ENCODE results near the gene MAML2. TPM values are rescaled to one million over a fixed set of nuclear protein-coding genes. Genes with fewer than 3 reads are reported as not detected.
A peak's percentile ranks its signal among the peaks of the same experiment; 100 is the strongest.

Gene MAML2
- total RNA-seq, 4 donors from 2014 or later = 19.0 to 36.4 (median 31.4) TPM

GRCh38 chr11:96160732-96161306 is 182.2 kb downstream of the MAML2 start:
- no peak overlapping the region for H3K4me3 ChIP-seq (replicated peaks in 1 of 3)
- H3K27me3 ChIP-seq = no peaks in the 10 kb centered on the region
- intact Hi-C loops (cut with DNase I) = no loop called here
- peaks cover 10 to 19% of the 10 kb centered on the region in 2 donors for H3K4me1 ChIP-seq
- no peak for DNase-seq
- WGBS, 2 donors = 78% methylated on average over 7 of the region's 7 CpGs
- TF ChIP-seq, protein P1, sequence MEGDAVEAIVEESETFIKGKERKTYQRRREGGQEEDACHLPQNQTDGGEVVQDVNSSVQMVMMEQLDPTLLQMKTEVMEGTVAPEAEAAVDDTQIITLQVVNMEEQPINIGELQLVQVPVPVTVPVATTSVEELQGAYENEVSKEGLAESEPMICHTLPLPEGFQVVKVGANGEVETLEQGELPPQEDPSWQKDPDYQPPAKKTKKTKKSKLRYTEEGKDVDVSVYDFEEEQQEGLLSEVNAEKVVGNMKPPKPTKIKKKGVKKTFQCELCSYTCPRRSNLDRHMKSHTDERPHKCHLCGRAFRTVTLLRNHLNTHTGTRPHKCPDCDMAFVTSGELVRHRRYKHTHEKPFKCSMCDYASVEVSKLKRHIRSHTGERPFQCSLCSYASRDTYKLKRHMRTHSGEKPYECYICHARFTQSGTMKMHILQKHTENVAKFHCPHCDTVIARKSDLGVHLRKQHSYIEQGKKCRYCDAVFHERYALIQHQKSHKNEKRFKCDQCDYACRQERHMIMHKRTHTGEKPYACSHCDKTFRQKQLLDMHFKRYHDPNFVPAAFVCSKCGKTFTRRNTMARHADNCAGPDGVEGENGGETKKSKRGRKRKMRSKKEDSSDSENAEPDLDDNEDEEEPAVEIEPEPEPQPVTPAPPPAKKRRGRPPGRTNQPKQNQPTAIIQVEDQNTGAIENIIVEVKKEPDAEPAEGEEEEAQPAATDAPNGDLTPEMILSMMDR (IDR thresholded peaks at IDR 0.05) = no peak
- no peak for TF ChIP-seq POLR2A (IDR thresholded peaks at IDR 0.05)
- H3K9me3 ChIP-seq = no peaks in the 10 kb centered on the region
- no peaks in the 10 kb centered on the region for H3K36me3 ChIP-seq
- peak overlapping the region in 1 of 3 donors; percentile 10 for H3K27ac ChIP-seq

- Histone ChIP-seq H3K4me3 (replicated peaks in 1 of 3) (no peak overlapping the region), H3K4me1 (peaks cover 18 to 28% of the 10 kb centered on the region in 2 donors), H3K9me3 (no peaks in the 10 kb centered on the region), H3K27me3 (no peaks in the 10 kb centered on the region), H3K27ac (no peak overlapping the region), H3K36me3 (no peaks in the 10 kb centered on the region)
- WGBS, 2 donors = 64% methylated on average over 6 of the region's 6 CpGs
- no peak for TF ChIP-seq POLR2A (IDR thresholded peaks at IDR 0.05)
- TF ChIP-seq, protein P1 (IDR thresholded peaks at IDR 0.05) = no peak
- no peak for DNase-seq
- intact Hi-C loops (cut with DNase I) = no loop called here
Observed at GRCh38 chr11:96159968-96160367, 183.0 kb downstream of the MAML2 start.

DNA sequence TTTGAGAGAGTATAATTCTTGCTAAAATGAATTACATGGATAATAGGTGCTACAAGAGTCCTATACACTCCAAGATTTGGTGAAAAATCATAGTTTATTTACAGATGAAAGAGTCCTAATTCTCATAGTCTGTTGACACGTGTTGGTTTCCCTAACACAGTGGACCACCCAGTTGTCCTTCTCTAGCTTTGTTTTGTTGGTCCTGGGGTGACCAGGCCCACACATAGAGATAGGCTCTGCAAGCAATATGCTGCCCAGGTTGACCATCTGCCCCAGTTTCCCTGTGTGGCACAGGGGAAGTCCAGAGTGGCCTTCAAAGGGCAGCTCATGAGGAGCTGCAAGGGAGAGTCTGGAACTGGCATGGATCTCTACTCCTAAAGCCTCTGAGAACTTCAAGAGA is 184.9 kb downstream of the MAML2 start:
- Histone ChIP-seq H3K4me3 (replicated peaks in 1 of 3) (no peak overlapping the region), H3K27ac (peak overlapping the region in 1 of 3 donors; percentile 77), H3K27me3 (no peaks in the 10 kb centered on the region), H3K4me1 (peaks cover 28 to 39% of the 10 kb centered on the region in 2 donors), H3K36me3 (no peaks in the 10 kb centered on the region), H3K9me3 (no peaks in the 10 kb centered on the region)
- TF ChIP-seq, protein P1 (IDR thresholded peaks at IDR 0.05) = no peak
- TF ChIP-seq POLR2A (IDR thresholded peaks at IDR 0.05) = no peak
- intact Hi-C loops (cut with DNase I) = no loop called here
- no peak for DNase-seq
- 88 to 89% methylated on average over 1 of the region's 1 CpG for WGBS, 2 donors

DNA sequence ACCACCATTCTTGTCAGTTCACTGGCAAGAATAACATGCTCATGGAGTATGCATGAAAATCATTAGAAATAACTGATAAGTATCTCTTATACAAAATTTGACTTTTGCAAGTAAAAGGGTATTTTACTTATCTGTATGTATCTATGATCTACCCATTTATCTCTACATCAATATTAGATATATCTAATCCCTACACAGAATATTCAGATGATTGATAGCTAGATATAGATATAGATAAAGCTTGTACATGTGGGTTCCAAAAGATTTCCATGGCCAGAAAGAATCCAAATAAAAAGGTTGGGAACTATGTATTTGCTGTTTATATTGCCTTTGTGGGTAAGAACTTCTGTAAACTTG is 185.5 kb downstream of the MAML2 start:
- TF ChIP-seq, protein P1 (IDR thresholded peaks at IDR 0.05) = no peak
- TF ChIP-seq POLR2A (IDR thresholded peaks at IDR 0.05) = no peak
- H3K27me3 ChIP-seq = no peaks in the 10 kb centered on the region
- H3K4me1 ChIP-seq = peaks cover 28 to 39% of the 10 kb centered on the region in 2 donors

GRCh38 chr11:96156379-96156722 is 186.6 kb downstream of the MAML2 start:
- DNase-seq = peak; percentile 17 to 32
- H3K4me1 ChIP-seq = peaks cover 28 to 39% of the 10 kb centered on the region in 2 donors
- no peaks in the 10 kb centered on the region for H3K36me3 ChIP-seq
- no peak overlapping the region for H3K4me3 ChIP-seq (replicated peaks in 1 of 3)
- intact Hi-C loops (cut with DNase I) = no loop called here
- H3K9me3 ChIP-seq = no peaks in the 10 kb centered on the region
- peak overlapping the region; percentile 46 to 77 (median 74) for H3K27ac ChIP-seq
- no peaks in the 10 kb centered on the region for H3K27me3 ChIP-seq
- WGBS, 2 donors = 16 to 26% methylated on average over 3 of the region's 3 CpGs
- TF ChIP-seq POLR2A (IDR thresholded peaks at IDR 0.05) = no peak
- TF ChIP-seq, protein P1 (IDR thresholded peaks at IDR 0.05) = no peak

More for the DNA sequence above, 185.5 kb downstream of the MAML2 start:
- no peak overlapping the region for H3K4me3 ChIP-seq (replicated peaks in 1 of 3)
- no peaks in the 10 kb centered on the region for H3K36me3 ChIP-seq
- intact Hi-C loops (cut with DNase I) = no loop called here
- H3K9me3 ChIP-seq = no peaks in the 10 kb centered on the region
- DNase-seq = no peak
- H3K27ac ChIP-seq = peak overlapping the region; percentile 46 to 77 (median 74)
